Mesothelial cell of epicardium (in vitro differentiated cells): ENCODE data around the gene CDRT15. TPM values are rescaled to one million over a fixed set of nuclear protein-coding genes. Genes with fewer than 3 reads are reported as not detected.

ENCODE experiments used
- DNase-seq, 2 experiments: peaks; one replicate each; pipeline ENCODE4 v3.0.0; 2021; ENCODE audit warnings: low spot score in 2 of 2; ENCODE audit not compliant: unreplicated experiment in 2 of 2
- H3K27ac Mint-ChIP-seq: 2 replicates; pipeline ENCODE4 v1.8.0; 2021; ENCODE audit warnings: mixed read lengths
- H3K27me3 Mint-ChIP-seq: 2 replicates; pipeline ENCODE4 v1.8.0; 2021; ENCODE audit warnings: low read depth, mixed read lengths
- H3K36me3 Mint-ChIP-seq: 2 replicates; pipeline ENCODE4 v1.8.0; 2021; ENCODE audit warnings: mixed read lengths
- H3K4me1 Mint-ChIP-seq: 2 replicates; pipeline ENCODE4 v1.8.0; 2021; ENCODE audit warnings: mixed read lengths
- H3K4me3 Mint-ChIP-seq: 2 replicates; pipeline ENCODE4 v1.8.0; 2021; ENCODE audit warnings: mild to moderate bottlenecking, moderate library complexity, mixed read lengths
- H3K9me3 Mint-ChIP-seq: 2 replicates; pipeline ENCODE4 v1.8.0; 2021; ENCODE audit warnings: mixed read lengths
- total RNA-seq: library from RNA; stranded (reverse); gene quantifications from 3 replicates; pipeline ENCODE4 v1.2.1, GENCODE V29; 2021
- TF ChIP-seq, protein P1 (sequence below): fragments of 200-600 bp; sonication (generic); IDR thresholded peaks from one replicate; pipeline ENCODE4 v1.5.0; 2021; ENCODE audit warnings: antibody characterized with exemption; ENCODE audit not compliant: unreplicated experiment

Gene CDRT15
- total RNA-seq, 1 donor from 2014 or later, result not detected

- H3K9me3 Mint-ChIP-seq, result peaks cover under 1% of the 10 kb centered on the region
- no peak for DNase-seq
- no peak overlapping the region for H3K27ac Mint-ChIP-seq
- TF ChIP-seq, protein P1, sequence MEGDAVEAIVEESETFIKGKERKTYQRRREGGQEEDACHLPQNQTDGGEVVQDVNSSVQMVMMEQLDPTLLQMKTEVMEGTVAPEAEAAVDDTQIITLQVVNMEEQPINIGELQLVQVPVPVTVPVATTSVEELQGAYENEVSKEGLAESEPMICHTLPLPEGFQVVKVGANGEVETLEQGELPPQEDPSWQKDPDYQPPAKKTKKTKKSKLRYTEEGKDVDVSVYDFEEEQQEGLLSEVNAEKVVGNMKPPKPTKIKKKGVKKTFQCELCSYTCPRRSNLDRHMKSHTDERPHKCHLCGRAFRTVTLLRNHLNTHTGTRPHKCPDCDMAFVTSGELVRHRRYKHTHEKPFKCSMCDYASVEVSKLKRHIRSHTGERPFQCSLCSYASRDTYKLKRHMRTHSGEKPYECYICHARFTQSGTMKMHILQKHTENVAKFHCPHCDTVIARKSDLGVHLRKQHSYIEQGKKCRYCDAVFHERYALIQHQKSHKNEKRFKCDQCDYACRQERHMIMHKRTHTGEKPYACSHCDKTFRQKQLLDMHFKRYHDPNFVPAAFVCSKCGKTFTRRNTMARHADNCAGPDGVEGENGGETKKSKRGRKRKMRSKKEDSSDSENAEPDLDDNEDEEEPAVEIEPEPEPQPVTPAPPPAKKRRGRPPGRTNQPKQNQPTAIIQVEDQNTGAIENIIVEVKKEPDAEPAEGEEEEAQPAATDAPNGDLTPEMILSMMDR, result no peak
- H3K27me3 Mint-ChIP-seq, result peaks cover 5% of the 10 kb centered on the region
- peaks cover 13% of the 10 kb centered on the region for H3K4me1 Mint-ChIP-seq
- H3K36me3 Mint-ChIP-seq, result peaks cover 22% of the 10 kb centered on the region
- no peak overlapping the region for H3K4me3 Mint-ChIP-seq
Observed at GRCh38 chr17:14205992-14206461, 30.6 kb downstream of the CDRT15 start.

DNA sequence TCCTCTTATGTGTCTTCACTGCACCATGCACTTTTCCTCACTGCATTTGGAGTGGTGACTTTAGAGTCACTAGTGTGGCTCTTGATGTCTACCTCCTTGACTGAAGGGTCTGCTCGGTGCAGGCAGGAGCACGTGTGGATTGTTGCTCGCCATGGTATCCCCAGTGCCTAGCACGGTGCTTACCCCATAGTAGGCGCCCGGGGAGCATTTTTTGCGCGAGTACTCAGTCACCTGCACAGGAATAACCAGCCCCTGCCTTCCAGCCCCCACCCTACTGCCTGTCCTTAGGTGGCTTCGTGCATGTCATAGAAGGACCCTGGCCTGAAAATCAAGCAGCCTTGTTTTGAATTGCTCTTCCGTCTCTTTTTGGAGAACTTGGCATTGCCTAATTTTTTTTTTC lies 31.3 kb downstream of the CDRT15 start:
- TF ChIP-seq, protein P1, result no peak
- H3K27ac Mint-ChIP-seq, result no peak overlapping the region
- H3K4me3 Mint-ChIP-seq, result no peak overlapping the region
- H3K27me3 Mint-ChIP-seq, result peaks cover 5% of the 10 kb centered on the region
- peaks cover 17% of the 10 kb centered on the region for H3K36me3 Mint-ChIP-seq
- peaks cover 16% of the 10 kb centered on the region for H3K4me1 Mint-ChIP-seq
- DNase-seq, result no peak
- H3K9me3 Mint-ChIP-seq, result no peaks in the 10 kb centered on the region

DNA sequence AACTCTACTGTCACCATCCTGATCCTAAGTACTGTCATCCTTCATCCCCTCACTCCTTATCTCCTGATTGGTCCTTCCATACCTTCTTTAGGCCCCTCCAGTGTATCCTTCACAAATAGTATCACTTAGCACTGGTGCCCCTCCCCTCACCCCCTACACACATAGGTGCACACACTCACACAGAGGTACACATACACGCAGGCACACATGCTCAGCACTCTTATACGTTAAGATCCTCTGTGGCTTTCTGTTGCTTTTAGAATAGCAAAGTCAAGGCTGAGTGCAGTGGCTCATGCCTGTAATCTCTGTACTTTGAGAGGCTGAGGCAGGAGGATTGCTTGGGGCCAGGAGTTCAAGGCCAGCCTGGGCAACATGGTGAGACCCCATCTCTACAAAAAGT lies 32.1 kb downstream of the CDRT15 start:
- no peak overlapping the region for H3K4me3 Mint-ChIP-seq
- DNase-seq, result no peak
- H3K27me3 Mint-ChIP-seq, result peaks cover 7% of the 10 kb centered on the region
- TF ChIP-seq, protein P1, result no peak
- H3K36me3 Mint-ChIP-seq, result peaks cover 11% of the 10 kb centered on the region
- peaks cover 16% of the 10 kb centered on the region for H3K4me1 Mint-ChIP-seq
- H3K27ac Mint-ChIP-seq, result no peak overlapping the region
- no peaks in the 10 kb centered on the region for H3K9me3 Mint-ChIP-seq

GRCh38 chr17:14204084-14204483 lies 32.6 kb downstream of the CDRT15 start:
- Mint-ChIP-seq H3K27ac (no peak overlapping the region), H3K36me3 (peaks cover 7% of the 10 kb centered on the region), H3K4me1 (peaks cover 16% of the 10 kb centered on the region), H3K27me3 (peaks cover 8% of the 10 kb centered on the region), H3K4me3 (no peak overlapping the region), H3K9me3 (no peaks in the 10 kb centered on the region)
- TF ChIP-seq, protein P1, result no peak
- no peak for DNase-seq

DNA sequence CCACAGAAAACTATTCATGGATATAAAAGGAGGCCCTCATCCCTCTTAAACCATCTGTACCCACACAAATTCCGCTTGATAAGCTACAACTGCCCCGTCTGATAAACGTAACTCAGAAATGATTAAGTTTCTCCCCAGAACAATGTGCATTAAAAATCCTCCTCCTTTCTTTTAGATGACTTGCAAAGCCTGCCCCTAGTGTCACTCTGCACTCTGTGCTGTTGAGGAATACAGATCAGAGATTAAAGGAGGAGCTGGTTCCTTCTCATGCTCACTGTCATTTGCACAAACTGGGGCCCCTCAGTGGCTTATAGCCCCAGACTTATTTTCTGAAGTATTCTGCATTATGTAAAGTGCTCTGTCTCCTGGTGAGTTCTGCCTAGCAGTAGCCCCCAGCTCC lies 33.3 kb downstream of the CDRT15 start:
- H3K4me1 Mint-ChIP-seq, result peaks cover 18% of the 10 kb centered on the region
- TF ChIP-seq, protein P1, result peak; percentile 15
- peaks cover 4% of the 10 kb centered on the region for H3K36me3 Mint-ChIP-seq
- H3K9me3 Mint-ChIP-seq, result no peaks in the 10 kb centered on the region
- H3K4me3 Mint-ChIP-seq, result no peak overlapping the region
- H3K27ac Mint-ChIP-seq, result no peak overlapping the region
- peaks cover 8% of the 10 kb centered on the region for H3K27me3 Mint-ChIP-seq
- no peak for DNase-seq
